DOHH2 (cell line): ENCODE measurements around the gene ZDHHC13.

Source experiments
- CTCF ChIP-seq: fragments of 200-600 bp; sonication (generic); IDR thresholded peaks from one replicate; pipeline ENCODE4 v1.5.1; 2014; ENCODE audit warnings: antibody characterized with exemption, mild to moderate bottlenecking, low read depth, low read length; ENCODE audit not compliant: poor library complexity, severe bottlenecking
- EZH2phosphoT487 ChIP-seq: fragments of 200-600 bp; sonication (generic); IDR thresholded peaks from 2 replicates; pipeline ENCODE4 v1.6.1; 2017; ENCODE audit warnings: borderline replicate concordance, mild to moderate bottlenecking, antibody characterized with exemption, low read length, moderate library complexity, mixed read lengths

- no peak for TF ChIP-seq CTCF
- no peak for TF ChIP-seq EZH2phosphoT487
These were observed 76.9 kb downstream of the ZDHHC13 start for GRCh38 chr11:19193916-19194315.
